KMS-11 (cell line): ENCODE measurements around the gene CDH13.

ENCODE experiments used
- H2AFZ ChIP-seq: fragments of 200-600 bp; sonication (generic); 2 replicates; pipeline ENCODE4 v1.6.1; 2016; ENCODE audit warnings: antibody characterized with exemption, mixed run types, low read depth
- H3K27ac ChIP-seq: fragments of 200-600 bp; sonication (generic); 2 replicates; pipeline ENCODE4 v1.6.1; 2016; ENCODE audit warnings: mild to moderate bottlenecking, mixed run types
- H3K27me3 ChIP-seq: fragments of 200-600 bp; sonication (generic); 2 replicates; pipeline ENCODE4 v1.6.1; 2017; ENCODE audit warnings: mild to moderate bottlenecking, low read depth, mixed run types, moderate library complexity; ENCODE audit not compliant: insufficient read depth
- H3K36me3 ChIP-seq: fragments of 200-600 bp; sonication (generic); 2 replicates; pipeline ENCODE4 v1.6.1; 2017; ENCODE audit warnings: mild to moderate bottlenecking, mixed run types; ENCODE audit not compliant: insufficient read depth
- H3K4me1 ChIP-seq: fragments of 200-600 bp; sonication (generic); 2 replicates; pipeline ENCODE4 v1.6.1; 2016; ENCODE audit warnings: mild to moderate bottlenecking, low read depth, mixed run types; ENCODE audit not compliant: poor library complexity, severe bottlenecking
- H3K4me2 ChIP-seq: fragments of 200-600 bp; sonication (generic); 2 replicates; pipeline ENCODE4 v1.7.0; 2016; ENCODE audit warnings: mild to moderate bottlenecking, mixed run types
- H3K4me3 ChIP-seq: fragments of 200-600 bp; sonication (generic); IDR thresholded peaks from 2 replicates; pipeline ENCODE4 v1.6.1; 2017; ENCODE audit warnings: low read depth, low read length, mixed read lengths; ENCODE audit not compliant: insufficient read depth
- H3K79me2 ChIP-seq: fragments of 200-600 bp; sonication (generic); 2 replicates; pipeline ENCODE4 v1.6.1; 2016; ENCODE audit warnings: low read depth, mixed run types; ENCODE audit not compliant: insufficient read depth
- H3K9ac ChIP-seq: fragments of 200-600 bp; sonication (generic); 2 replicates; pipeline ENCODE4 v1.6.1; 2016; ENCODE audit warnings: mild to moderate bottlenecking, mixed run types
- H4K20me1 ChIP-seq: fragments of 200-600 bp; sonication (generic); 2 replicates; pipeline ENCODE4 v1.6.1; 2016; ENCODE audit warnings: mild to moderate bottlenecking, mixed run types; ENCODE audit not compliant: insufficient read depth
- CTCF ChIP-seq: fragments of 200-600 bp; sonication (generic); conservative IDR thresholded peaks from 2 replicates; pipeline ENCODE4 v1.6.1; 2017; ENCODE audit warnings: low read depth, mild to moderate bottlenecking, antibody characterized with exemption, low read length, moderate library complexity, mixed read lengths

Gene CDH13

GRCh38 chr16:82634955-82635610, 8.3 kb downstream of the CDH13 start:
- no peak for TF ChIP-seq CTCF
- H3K9ac ChIP-seq, result no peak overlapping the region
- H2AFZ ChIP-seq, result no peak overlapping the region
- no peak overlapping the region for H3K4me2 ChIP-seq
- no peaks in the 10 kb centered on the region for H3K4me1 ChIP-seq
- H3K4me3 ChIP-seq, result no peak overlapping the region
- no peaks in the 10 kb centered on the region for H3K27me3 ChIP-seq
- no peaks in the 10 kb centered on the region for H3K36me3 ChIP-seq
- H3K27ac ChIP-seq, result no peak overlapping the region
- H3K79me2 ChIP-seq, result no peaks in the 10 kb centered on the region
- no peaks in the 10 kb centered on the region for H4K20me1 ChIP-seq

GRCh38 chr16:82636485-82636884, 9.7 kb downstream of the CDH13 start:
- no peak overlapping the region for H3K9ac ChIP-seq
- no peaks in the 10 kb centered on the region for H3K36me3 ChIP-seq
- no peak overlapping the region for H3K4me2 ChIP-seq
- H4K20me1 ChIP-seq, result no peaks in the 10 kb centered on the region
- peaks cover 2% of the 10 kb centered on the region for H3K4me1 ChIP-seq
- no peak for TF ChIP-seq CTCF
- no peak overlapping the region for H2AFZ ChIP-seq
- H3K27me3 ChIP-seq, result no peaks in the 10 kb centered on the region
- no peak overlapping the region for H3K27ac ChIP-seq
- H3K4me3 ChIP-seq, result no peak overlapping the region
- no peaks in the 10 kb centered on the region for H3K79me2 ChIP-seq

- no peak overlapping the region for H2AFZ ChIP-seq
- peaks cover 6% of the 10 kb centered on the region for H3K4me1 ChIP-seq
- no peaks in the 10 kb centered on the region for H4K20me1 ChIP-seq
- H3K27ac ChIP-seq, result no peak overlapping the region
- H3K79me2 ChIP-seq, result no peaks in the 10 kb centered on the region
- H3K4me2 ChIP-seq, result no peak overlapping the region
- H3K4me3 ChIP-seq, result no peak overlapping the region
- TF ChIP-seq CTCF, result no peak
- H3K9ac ChIP-seq, result no peak overlapping the region
- H3K36me3 ChIP-seq, result no peaks in the 10 kb centered on the region
- no peaks in the 10 kb centered on the region for H3K27me3 ChIP-seq
Observed at GRCh38 chr16:82636958-82637357, 10.2 kb downstream of the CDH13 start.

- TF ChIP-seq CTCF, result no peak
- H4K20me1 ChIP-seq, result no peaks in the 10 kb centered on the region
- peaks cover 18% of the 10 kb centered on the region for H3K4me1 ChIP-seq
- H3K27me3 ChIP-seq, result no peaks in the 10 kb centered on the region
- H3K79me2 ChIP-seq, result no peaks in the 10 kb centered on the region
- no peaks in the 10 kb centered on the region for H3K36me3 ChIP-seq
- H3K27ac ChIP-seq, result no peak overlapping the region
- no peak overlapping the region for H3K4me2 ChIP-seq
- no peak overlapping the region for H3K9ac ChIP-seq
- H3K4me3 ChIP-seq, result no peak overlapping the region
- no peak overlapping the region for H2AFZ ChIP-seq
Observed at GRCh38 chr16:82638095-82638798, 11.5 kb downstream of the CDH13 start.
